ENCODE measurements around the gene SULT1A2. TPM values are rescaled to one million over a fixed set of nuclear protein-coding genes. Genes with fewer than 3 reads are reported as not detected.
A peak's percentile ranks its signal among the peaks of the same experiment; 100 is the strongest.

Gene SULT1A2
- total RNA-seq (2012; rRNA removed) (not detected in 2 replicates), polyA plus RNA-seq (2012; rRNA removed) (0.09 TPM in 1 of 2 replicates, not detected in the other), Bru-seq, nascent RNA (percentile 19 among the genes with signal in this experiment), BruChase-seq, experiment 1, labeled RNA remaining after a 6-hour chase (not detected), BruChase-seq, experiment 2, labeled RNA remaining after a 2-hour chase (not detected)
- 0.04 TPM in 1 of 2 replicates, not detected in the other for polyA plus RNA-seq (2012; cell fraction: cytosol; rRNA removed)
- polyA plus RNA-seq (2012; cell fraction: nucleus; rRNA removed; ENCODE audit: low replicate concordance): 0.06 and 0.13 TPM in 2 replicates
- long read RNA-seq: 0 reads

DNA sequence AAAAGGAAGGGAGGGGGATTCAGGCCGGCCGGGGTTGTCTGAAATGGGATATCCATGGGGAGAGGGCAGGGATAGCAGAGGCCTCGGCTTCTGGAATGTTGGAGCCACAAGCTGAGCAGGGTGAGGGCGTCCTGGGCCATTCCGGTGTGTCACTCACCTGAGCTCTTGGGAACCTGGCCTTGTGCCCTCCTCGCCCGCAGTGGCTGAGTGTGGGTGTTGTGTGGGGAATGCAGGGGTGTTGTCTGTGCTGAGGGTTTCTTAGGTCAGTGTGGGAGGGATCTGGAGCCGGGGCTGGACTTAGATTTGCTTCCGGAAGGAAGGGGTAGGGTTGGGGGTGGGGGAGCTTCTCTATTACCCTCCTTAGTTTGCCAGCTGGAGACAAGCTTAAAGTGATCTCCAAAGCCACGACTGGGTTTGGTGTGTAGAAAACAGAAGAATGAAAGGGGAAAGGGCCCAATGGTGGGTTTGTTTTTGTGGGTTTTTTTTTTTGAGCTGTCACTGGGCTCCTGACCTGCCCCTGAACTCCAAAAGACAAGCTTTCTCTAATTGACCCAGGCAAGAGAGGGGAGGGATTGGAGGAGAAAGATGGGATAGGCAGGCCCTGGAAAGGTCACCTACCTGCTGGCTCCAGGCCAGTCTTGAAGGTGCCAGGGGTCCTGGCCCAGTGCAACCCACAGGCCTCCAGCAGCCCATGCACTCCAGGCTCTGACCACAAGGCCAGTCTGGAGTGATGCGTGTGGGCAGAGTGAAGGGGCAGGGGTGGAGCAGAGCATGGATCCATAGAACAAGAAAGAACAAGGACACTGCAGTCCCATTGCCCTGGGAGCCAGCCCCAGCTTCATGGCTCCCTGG is at the start of gene SULT1A2:
TSS of gene SULT1A2 (minus strand) at position 211 of the 852 bp plus-strand sequence. CDS start 1,120 bp downstream, outside the sequence.
- H4K91ac ChIP-seq (ENCODE audit: insufficient read depth, low read depth, low read length): no peak within 1 kb of the TSS
- no peak within 1 kb of the TSS for H2BK15ac ChIP-seq (ENCODE audit: low read depth, low read length)
- H3K18ac ChIP-seq (ENCODE audit: low read depth, low read length): no peak within 1 kb of the TSS
- in situ Hi-C loops (cut with MboI; ENCODE audit: low sequenced_read_pairs): no loop called here
- H2AFZ ChIP-seq (replicated peaks; ENCODE audit: low read length, poor library complexity): no peak within 1 kb of the TSS
- H3K4me1 ChIP-seq (ENCODE audit: control insufficient read depth, insufficient read depth, low read length): no peaks in the 10 kb centered on the region
- no peak within 1 kb of the TSS for H2AK5ac ChIP-seq (ENCODE audit: low read depth, low read length)
- H3K4ac ChIP-seq (ENCODE audit: low read depth, low read length): no peak within 1 kb of the TSS
- H3K4me2 ChIP-seq (ENCODE audit: low read depth, low read length): no peak within 1 kb of the TSS
- H4K8ac ChIP-seq (ENCODE audit: low read depth in 2 of 2, low read length in 2 of 2): no peak within 1 kb of the TSS
- ATAC-seq (ENCODE audit: low read depth) (peak; percentile 47), DNase-seq (no peak)
- no peaks in the 10 kb centered on the region for H3K79me1 ChIP-seq (ENCODE audit: low read depth in 1 of 2, low read length in 2 of 2)
- no peak within 1 kb of the TSS for H2BK120ac ChIP-seq (ENCODE audit: low read depth, low read length)
- no peak within 1 kb of the TSS for H3K27ac ChIP-seq (ENCODE audit: insufficient read depth, low read length)
- H3K27me3 ChIP-seq (ENCODE audit: control insufficient read depth, insufficient read depth, low read length): peaks cover 2% of the 10 kb centered on the region; the same call in 1 of the 2 replicates
- H3K9ac ChIP-seq (ENCODE audit: low read depth, low read length): no peak within 1 kb of the TSS
- H3K9me3 ChIP-seq (ENCODE audit: control insufficient read depth, insufficient read depth, low read length): no peaks in the 10 kb centered on the region
- TF ChIP-seq, protein P1, sequence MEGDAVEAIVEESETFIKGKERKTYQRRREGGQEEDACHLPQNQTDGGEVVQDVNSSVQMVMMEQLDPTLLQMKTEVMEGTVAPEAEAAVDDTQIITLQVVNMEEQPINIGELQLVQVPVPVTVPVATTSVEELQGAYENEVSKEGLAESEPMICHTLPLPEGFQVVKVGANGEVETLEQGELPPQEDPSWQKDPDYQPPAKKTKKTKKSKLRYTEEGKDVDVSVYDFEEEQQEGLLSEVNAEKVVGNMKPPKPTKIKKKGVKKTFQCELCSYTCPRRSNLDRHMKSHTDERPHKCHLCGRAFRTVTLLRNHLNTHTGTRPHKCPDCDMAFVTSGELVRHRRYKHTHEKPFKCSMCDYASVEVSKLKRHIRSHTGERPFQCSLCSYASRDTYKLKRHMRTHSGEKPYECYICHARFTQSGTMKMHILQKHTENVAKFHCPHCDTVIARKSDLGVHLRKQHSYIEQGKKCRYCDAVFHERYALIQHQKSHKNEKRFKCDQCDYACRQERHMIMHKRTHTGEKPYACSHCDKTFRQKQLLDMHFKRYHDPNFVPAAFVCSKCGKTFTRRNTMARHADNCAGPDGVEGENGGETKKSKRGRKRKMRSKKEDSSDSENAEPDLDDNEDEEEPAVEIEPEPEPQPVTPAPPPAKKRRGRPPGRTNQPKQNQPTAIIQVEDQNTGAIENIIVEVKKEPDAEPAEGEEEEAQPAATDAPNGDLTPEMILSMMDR (conservative IDR thresholded peaks at IDR 0.05; ENCODE audit: low read depth, low read length): no peak
- TF ChIP-seq POLR2A (IDR thresholded peaks at IDR 0.05; ENCODE audit: low read depth, low read length): no peak
- no peak for TF ChIP-seq RAD21 (IDR thresholded peaks at IDR 0.05; ENCODE audit: low read length)
- no peak for TF ChIP-seq MXI1 (IDR thresholded peaks at IDR 0.05; ENCODE audit: borderline replicate concordance, low read depth, low read length)
- TF ChIP-seq CHD1 (IDR thresholded peaks at IDR 0.05; ENCODE audit: low read depth, low read length): no peak
- no peak for TF ChIP-seq BHLHE40 (IDR thresholded peaks at IDR 0.05; ENCODE audit: low read depth, low read length)
- no peak for TF ChIP-seq MAZ (IDR thresholded peaks at IDR 0.05; ENCODE audit: borderline replicate concordance, low read depth, low read length)
- intact Hi-C loops (cut with micrococcal nuclease): no loop called here
- H2BK5ac ChIP-seq (ENCODE audit: low read depth, low read length, poor library complexity, severe bottlenecking): no peak within 1 kb of the TSS
- CTCF ChIA-PET: interaction anchor here (0.6 kb wide), 1 partner anchor 8 kb away, joined by 3 read pairs; no protein-coding TSS in a partner anchor
- WGBS, 2 experiments (ENCODE audit: extremely low coverage in 2 of 2, insufficient read length in 1 of 2): no CpG with 5 or more reads among the region's 11 CpGs
- H4K5ac ChIP-seq (ENCODE audit: low read depth, low read length): no peak within 1 kb of the TSS
- H4K20me1 ChIP-seq (ENCODE audit: insufficient read depth, low read length): no peaks in the 10 kb centered on the region
- dilution Hi-C loops (cut with HindIII; ENCODE audit: low sequenced_read_pairs, unreplicated experiment): no loop called here
- no peak within 1 kb of the TSS for H3K23ac ChIP-seq (ENCODE audit: low read depth, low read length)
- no peak within 1 kb of the TSS for H2AK9ac ChIP-seq (replicated peaks; ENCODE audit: low read depth, low read length, poor library complexity)
- BruUV-seq (replicated peaks): no TSS peak
- no peak within 1 kb of the TSS for H3K56ac ChIP-seq (ENCODE audit: extremely low read depth, insufficient read depth, low read length)
- no peaks in the 10 kb centered on the region for H3K9me1 ChIP-seq (ENCODE audit: insufficient read depth, low read length)
- no peak within 1 kb of the TSS for H2BK20ac ChIP-seq (ENCODE audit: low read depth, low read length)
- POLR2A ChIA-PET (ENCODE audit: unreplicated experiment): interaction anchor here (0.7 kb wide), 1 partner anchor 11 kb away, joined by 4 read pairs; no protein-coding TSS in a partner anchor
- H3K14ac ChIP-seq (replicated peaks; ENCODE audit: low read depth, low read length): no peak within 1 kb of the TSS
- H3K36me3 ChIP-seq (ENCODE audit: control insufficient read depth, insufficient read depth, low read length): peaks cover 1% of the 10 kb centered on the region; the same call in 1 of the 2 replicates
- no peak within 1 kb of the TSS for H3K4me3 ChIP-seq (ENCODE audit: insufficient read depth, low read depth, low read length)

All from IMR-90 (cell line).